ENCODE results near the gene TAF7. TPM values are rescaled to one million over a fixed set of nuclear protein-coding genes. Genes with fewer than 3 reads are reported as not detected.

Gene TAF7, protein sequence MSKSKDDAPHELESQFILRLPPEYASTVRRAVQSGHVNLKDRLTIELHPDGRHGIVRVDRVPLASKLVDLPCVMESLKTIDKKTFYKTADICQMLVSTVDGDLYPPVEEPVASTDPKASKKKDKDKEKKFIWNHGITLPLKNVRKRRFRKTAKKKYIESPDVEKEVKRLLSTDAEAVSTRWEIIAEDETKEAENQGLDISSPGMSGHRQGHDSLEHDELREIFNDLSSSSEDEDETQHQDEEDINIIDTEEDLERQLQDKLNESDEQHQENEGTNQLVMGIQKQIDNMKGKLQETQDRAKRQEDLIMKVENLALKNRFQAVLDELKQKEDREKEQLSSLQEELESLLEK
- total RNA-seq: 10 to 100 TPM; 57.3 to 64.6 TPM

- CTCF ChIA-PET: interaction anchor here (0.9 to 4.9 kb wide), 15 partner anchors 9 to 609 kb away, joined by 3 to 35 read pairs (median 5); partner anchors contain the start of genes HDAC3, PCDHGA1, PCDHGA11 and PCDHGA3
- DNase-seq (peak; percentile 95), ATAC-seq (peak; percentile 95)
- Mint-ChIP-seq H3K27ac (peak within 1 kb of the TSS; percentile 100), H3K36me3 (peaks cover 59% of the 10 kb centered on the region), H3K4me3 (peak within 1 kb of the TSS; percentile 97), H3K4me1 (peaks cover 32% of the 10 kb centered on the region), H3K27me3 (no peaks in the 10 kb centered on the region), H3K9me3 (ENCODE audit: low read depth) (peaks cover 38% of the 10 kb centered on the region)
Measured at GRCh38 chr5:141320225-141321169, at the start of gene TAF7. Gene TAF7 (minus strand): TSS chr5:141320784. CDS start chr5:141320044, 740 bp downstream.

GRCh38 chr5:141366016-141366896 is 45.7 kb upstream of the TAF7 start:
- H3K4me3 Mint-ChIP-seq: no peak overlapping the region
- peaks cover 13% of the 10 kb centered on the region for H3K9me3 Mint-ChIP-seq (ENCODE audit: low read depth)
- ATAC-seq: no peak
- no peak overlapping the region for H3K27ac Mint-ChIP-seq
- CTCF ChIA-PET: interaction anchor here (0.7 kb wide), 1 partner anchor 189 kb away, joined by 3 read pairs; the partner anchor contains the start of gene PCDHB8
- DNase-seq: no peak
- H3K4me1 Mint-ChIP-seq: peaks cover 2% of the 10 kb centered on the region
- H3K27me3 Mint-ChIP-seq: peaks cover 77% of the 10 kb centered on the region
- H3K36me3 Mint-ChIP-seq: peaks cover 5% of the 10 kb centered on the region

GRCh38 chr5:141363952-141364660 is 43.5 kb upstream of the TAF7 start, which contains the start of gene PCDHGA5:
Gene PCDHGA5 (plus strand): TSS chr5:141364162. CDS start chr5:141364331, 169 bp downstream.
- peaks cover 15% of the 10 kb centered on the region for H3K36me3 Mint-ChIP-seq
- H3K4me3 Mint-ChIP-seq: no peak within 1 kb of the TSS
- peaks cover 15% of the 10 kb centered on the region for H3K9me3 Mint-ChIP-seq (ENCODE audit: low read depth)
- CTCF ChIA-PET: interaction anchor here (0.8 to 1.6 kb wide), 4 partner anchors 14 to 57 kb away, joined by 3 to 4 read pairs (median 3); partner anchors contain the start of genes PCDHGA10, PCDHGA11, PCDHGB1 and PCDHGB6
- H3K27ac Mint-ChIP-seq: peak within 1 kb of the TSS; percentile 10
- peaks cover 2% of the 10 kb centered on the region for H3K4me1 Mint-ChIP-seq
- peaks cover 74% of the 10 kb centered on the region for H3K27me3 Mint-ChIP-seq
- DNase-seq (no peak), ATAC-seq (no peak)

DNA sequence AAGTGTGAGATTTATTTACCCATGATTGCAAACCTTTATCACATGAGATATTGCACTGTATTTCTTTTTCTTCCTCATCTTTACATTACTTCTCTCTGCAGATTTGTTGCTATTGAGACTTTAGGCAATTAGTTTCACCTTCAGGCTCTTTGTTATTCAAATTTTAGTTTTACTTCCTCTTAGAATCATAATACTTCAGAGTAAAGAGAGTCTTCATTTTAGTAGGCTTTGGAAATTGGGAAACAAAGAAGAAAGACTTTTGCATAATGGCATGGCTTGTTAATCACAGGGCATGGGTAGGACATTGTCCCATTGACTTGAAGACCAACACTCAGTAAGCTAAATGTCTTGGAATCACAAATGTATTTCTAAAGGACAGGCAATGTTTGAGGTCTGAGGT is 42.1 kb upstream of the TAF7 start:
- peaks cover 15% of the 10 kb centered on the region for H3K9me3 Mint-ChIP-seq (ENCODE audit: low read depth)
- H3K27me3 Mint-ChIP-seq: peaks cover 70% of the 10 kb centered on the region
- H3K4me1 Mint-ChIP-seq: peaks cover 2% of the 10 kb centered on the region
- no peak overlapping the region for H3K4me3 Mint-ChIP-seq
- peaks cover 15% of the 10 kb centered on the region for H3K36me3 Mint-ChIP-seq
- no peak for DNase-seq
- ATAC-seq: no peak
- no peak overlapping the region for H3K27ac Mint-ChIP-seq
- CTCF ChIA-PET: interaction anchor here (1.6 kb wide), 1 partner anchor 59 kb away, joined by 4 read pairs; the partner anchor contains the start of gene PCDHGA11

DNA sequence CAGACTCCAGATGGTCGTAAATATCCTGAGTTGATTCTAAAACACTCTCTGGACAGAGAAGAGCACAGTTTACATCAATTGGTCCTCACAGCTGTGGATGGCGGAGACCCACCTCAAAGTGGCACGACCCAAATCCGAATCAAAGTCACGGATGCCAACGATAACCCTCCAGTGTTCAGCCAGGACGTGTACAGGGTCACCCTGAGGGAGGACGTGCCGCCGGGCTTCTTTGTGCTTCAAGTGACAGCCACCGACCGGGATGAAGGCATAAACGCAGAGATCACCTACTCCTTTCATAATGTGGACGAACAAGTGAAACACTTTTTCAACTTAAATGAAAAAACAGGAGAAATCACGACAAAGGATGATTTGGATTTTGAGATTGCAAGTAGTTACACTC is 40.1 kb upstream of the TAF7 start:
- Mint-ChIP-seq H3K4me3 (peak overlapping the region; percentile 75), H3K9me3 (ENCODE audit: low read depth) (peaks cover 17% of the 10 kb centered on the region), H3K27me3 (peaks cover 70% of the 10 kb centered on the region), H3K27ac (no peak overlapping the region), H3K36me3 (peaks cover 15% of the 10 kb centered on the region), H3K4me1 (peaks cover 2% of the 10 kb centered on the region)
- CTCF ChIA-PET: interaction anchor here (1.7 to 1.9 kb wide), 2 partner anchors 203 to 207 kb away, joined by 6 to 7 read pairs; no protein-coding TSS in a partner anchor
- ATAC-seq: no peak
- no peak for DNase-seq

GRCh38 chr5:141359790-141360426 is 39.3 kb upstream of the TAF7 start, which contains the start of gene PCDHGB2:
Gene PCDHGB2 (plus strand): TSS chr5:141359994. CDS start chr5:141360136, 142 bp downstream.
- no peak for ATAC-seq
- Mint-ChIP-seq H3K27me3 (peaks cover 69% of the 10 kb centered on the region), H3K4me3 (peak within 1 kb of the TSS; percentile 75), H3K4me1 (peaks cover 2% of the 10 kb centered on the region), H3K36me3 (peaks cover 15% of the 10 kb centered on the region), H3K9me3 (ENCODE audit: low read depth) (peaks cover 15% of the 10 kb centered on the region), H3K27ac (peak within 1 kb of the TSS; percentile 6)
- DNase-seq: no peak
- CTCF ChIA-PET: interaction anchor here (0.5 to 1.9 kb wide), 6 partner anchors 61 to 276 kb away, joined by 3 to 7 read pairs (median 4); partner anchors contain the start of gene PCDHGA11

GRCh38 chr5:141356950-141357349 is 36.4 kb upstream of the TAF7 start:
- ATAC-seq (no peak), DNase-seq (no peak)
- peaks cover 51% of the 10 kb centered on the region for H3K27me3 Mint-ChIP-seq
- peaks cover 17% of the 10 kb centered on the region for H3K9me3 Mint-ChIP-seq (ENCODE audit: low read depth)
- H3K36me3 Mint-ChIP-seq: peaks cover 15% of the 10 kb centered on the region
- no peak overlapping the region for H3K4me3 Mint-ChIP-seq
- CTCF ChIA-PET: no interaction called here
- peaks cover 2% of the 10 kb centered on the region for H3K4me1 Mint-ChIP-seq
- H3K27ac Mint-ChIP-seq: no peak overlapping the region

DNA sequence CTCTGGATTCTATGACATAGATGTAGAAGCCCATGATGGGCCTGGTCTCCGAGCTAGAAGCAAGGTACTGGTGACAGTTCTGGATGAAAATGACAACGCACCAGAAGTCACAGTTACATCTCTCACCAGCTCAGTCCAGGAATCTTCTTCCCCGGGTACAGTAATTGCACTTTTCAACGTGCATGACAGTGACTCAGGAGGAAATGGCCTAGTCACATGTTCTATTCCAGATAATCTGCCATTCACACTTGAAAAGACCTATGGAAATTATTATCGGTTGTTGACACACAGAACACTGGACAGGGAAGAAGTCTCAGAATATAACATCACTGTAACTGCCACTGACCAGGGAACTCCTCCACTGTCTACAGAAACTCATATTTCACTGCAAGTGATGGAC is 35.5 kb upstream of the TAF7 start:
- CTCF ChIA-PET: interaction anchor here (0.8 to 1.2 kb wide), 3 partner anchors 65 to 202 kb away, joined by 3 to 4 read pairs (median 4); partner anchors contain the start of gene PCDHGA11
- peaks cover 13% of the 10 kb centered on the region for H3K36me3 Mint-ChIP-seq
- peaks cover 47% of the 10 kb centered on the region for H3K27me3 Mint-ChIP-seq
- no peak for DNase-seq
- peaks cover 17% of the 10 kb centered on the region for H3K9me3 Mint-ChIP-seq (ENCODE audit: low read depth)
- H3K4me3 Mint-ChIP-seq: no peak overlapping the region
- no peak overlapping the region for H3K27ac Mint-ChIP-seq
- ATAC-seq: no peak
- peaks cover 2% of the 10 kb centered on the region for H3K4me1 Mint-ChIP-seq

DNA sequence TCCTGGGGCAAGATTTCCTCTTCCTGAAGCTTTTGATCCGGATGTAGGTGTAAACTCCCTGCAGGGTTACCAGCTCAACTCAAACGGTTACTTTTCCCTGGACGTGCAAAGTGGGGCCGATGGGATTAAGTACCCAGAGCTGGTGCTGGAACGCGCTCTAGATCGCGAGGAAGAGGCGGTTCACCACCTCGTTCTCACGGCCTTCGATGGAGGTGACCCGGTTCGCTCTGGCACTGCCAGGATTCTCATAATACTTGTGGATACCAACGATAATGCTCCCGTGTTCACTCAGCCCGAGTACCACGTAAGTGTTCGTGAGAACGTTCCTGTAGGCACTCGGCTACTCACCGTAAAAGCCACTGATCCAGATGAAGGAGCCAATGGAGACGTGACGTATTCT is 35.1 kb upstream of the TAF7 start:
- H3K27ac Mint-ChIP-seq: no peak overlapping the region
- peaks cover 14% of the 10 kb centered on the region for H3K9me3 Mint-ChIP-seq (ENCODE audit: low read depth)
- no peak for ATAC-seq
- CTCF ChIA-PET: interaction anchor here (0.8 to 1.2 kb wide), 6 partner anchors 11 to 202 kb away, joined by 3 to 8 read pairs (median 4); partner anchors contain the start of genes PCDHGA1, PCDHGA11, PCDHGA3 and PCDHGB3
- peaks cover 47% of the 10 kb centered on the region for H3K27me3 Mint-ChIP-seq
- H3K36me3 Mint-ChIP-seq: peaks cover 8% of the 10 kb centered on the region
- no peak overlapping the region for H3K4me3 Mint-ChIP-seq
- H3K4me1 Mint-ChIP-seq: peaks cover 2% of the 10 kb centered on the region
- DNase-seq: no peak

- peaks cover 47% of the 10 kb centered on the region for H3K27me3 Mint-ChIP-seq
- no peak for DNase-seq
- H3K4me3 Mint-ChIP-seq: no peak within 1 kb of the TSS
- CTCF ChIA-PET: interaction anchor here (1.1 to 1.2 kb wide), 5 partner anchors 11 to 203 kb away, joined by 4 to 8 read pairs (median 4); partner anchors contain the start of genes PCDHGA1, PCDHGA11, PCDHGA3 and PCDHGB3
- H3K36me3 Mint-ChIP-seq: peaks cover 6% of the 10 kb centered on the region
- H3K27ac Mint-ChIP-seq: no peak within 1 kb of the TSS
- ATAC-seq: no peak
- H3K4me1 Mint-ChIP-seq: peaks cover 2% of the 10 kb centered on the region
- H3K9me3 Mint-ChIP-seq (ENCODE audit: low read depth): peaks cover 14% of the 10 kb centered on the region
Measured at GRCh38 chr5:141354900-141355469, 34.4 kb upstream of the TAF7 start, which contains the start of gene PCDHGA4. Gene PCDHGA4 (plus strand): TSS chr5:141355021. CDS start chr5:141355108, 87 bp downstream.

GRCh38 chr5:141351591-141351990 is 31.0 kb upstream of the TAF7 start:
- H3K9me3 Mint-ChIP-seq (ENCODE audit: low read depth): peaks cover 17% of the 10 kb centered on the region
- CTCF ChIA-PET: no interaction called here
- peaks cover 37% of the 10 kb centered on the region for H3K27me3 Mint-ChIP-seq
- no peak overlapping the region for H3K27ac Mint-ChIP-seq
- DNase-seq (no peak), ATAC-seq (no peak)
- no peaks in the 10 kb centered on the region for H3K4me1 Mint-ChIP-seq
- H3K4me3 Mint-ChIP-seq: no peak overlapping the region
- H3K36me3 Mint-ChIP-seq: peaks cover 5% of the 10 kb centered on the region

Measured in activated CD8-positive, alpha-beta memory T cell treated with anti-CD3 and anti-CD28 coated beads, Interleukin-2, amount 10 ng/mL, durations not matched to agents 7 days and 5 days (primary cell).